OCI-LY7 (cell line): ENCODE data around the gene GALNT9. TPM values are rescaled to one million over a fixed set of nuclear protein-coding genes. Genes with fewer than 3 reads are reported as not detected.

Source experiments
- BruUV-seq: library from RNA; stranded (reverse); fragments of 400-500 nt; replicated peaks from 2 replicates; lab custom pipeline; 2021; lab: Mats Ljungman, UMichigan
- CTCF ChIA-PET: fragments of 300-600 bp; sonication (Branson Sonifier 250); formaldehyde crosslinking; loops from one replicate; lab custom pipeline; 2022; ENCODE audit warnings: antibody characterized with exemption; ENCODE audit not compliant: unreplicated experiment; lab: Charles Lee
- POLR2A ChIA-PET: fragments of 300-600 bp; sonication (Branson Sonifier 250); formaldehyde crosslinking; loops from one replicate; lab custom pipeline; 2022; ENCODE audit warnings: antibody characterized with exemption; lab: Charles Lee
- DNase-seq: peaks from one replicate; pipeline ENCODE4 v3.0.0-alpha.2; 2015; ENCODE audit warnings: low spot score
- H2AFZ ChIP-seq: fragments of 200-600 bp; sonication (generic), shearing (Covaris generic); 2 replicates; pipeline ENCODE4 v1.6.1; 2014; ENCODE audit warnings: mild to moderate bottlenecking, antibody characterized with exemption, low read length, moderate library complexity
- H3K27ac ChIP-seq: fragments of 200-600 bp; sonication (generic); 2 replicates; pipeline ENCODE4 v1.5.1; 2014; ENCODE audit warnings: mixed run types, low read depth, mild to moderate bottlenecking, moderate library complexity, low read length, inconsistent platforms; ENCODE audit not compliant: poor library complexity, severe bottlenecking
- H3K36me3 ChIP-seq: fragments of 200-600 bp; sonication (generic); 2 replicates; pipeline ENCODE4 v1.6.1; 2014; ENCODE audit warnings: mild to moderate bottlenecking, antibody characterized with exemption, low read length, moderate library complexity, mixed read lengths; ENCODE audit not compliant: insufficient read depth
- H3K4me1 ChIP-seq: fragments of 200-600 bp; sonication (generic); 2 replicates; pipeline ENCODE4 v1.5.1; 2014; ENCODE audit warnings: mild to moderate bottlenecking, low read length; ENCODE audit not compliant: insufficient read depth, poor library complexity, severe bottlenecking
- H3K4me2 ChIP-seq: fragments of 200-600 bp; sonication (generic); 2 replicates; pipeline ENCODE4 v1.6.1; 2014; ENCODE audit warnings: mild to moderate bottlenecking, low read length
- H3K4me3 ChIP-seq: fragments of 200-600 bp; sonication (generic); 2 replicates; pipeline ENCODE4 v1.5.1; 2014; ENCODE audit warnings: mild to moderate bottlenecking, low read depth, low read length; ENCODE audit not compliant: poor library complexity, severe bottlenecking
- H3K79me2 ChIP-seq: fragments of 200-600 bp; sonication (generic); 2 replicates; pipeline ENCODE4 v1.6.1; 2016; ENCODE audit warnings: low read depth, mild to moderate bottlenecking, low read length, moderate library complexity, mixed read lengths; ENCODE audit not compliant: insufficient read depth
- H3K9me2 ChIP-seq: fragments of 200-600 bp; sonication (generic); 2 replicates; pipeline ENCODE4 v1.6.1; 2016; ENCODE audit warnings: mild to moderate bottlenecking, low read length, mixed read lengths; ENCODE audit not compliant: insufficient read depth
- H3K9me3 ChIP-seq: fragments of 200-600 bp; sonication (generic); 2 replicates; pipeline ENCODE4 v1.6.1; 2014; ENCODE audit warnings: mild to moderate bottlenecking, mixed run types, low read length, mixed read lengths
- H4K20me1 ChIP-seq: fragments of 200-600 bp; sonication (generic); 2 replicates; pipeline ENCODE4 v1.6.1; 2014; ENCODE audit warnings: mild to moderate bottlenecking, antibody characterized with exemption, low read length, moderate library complexity, mixed read lengths; ENCODE audit not compliant: insufficient read depth
- CTCF ChIP-seq: fragments of 200-600 bp; sonication (generic); conservative IDR thresholded peaks from 2 replicates; pipeline ENCODE4 v1.5.1; 2014; ENCODE audit warnings: mild to moderate bottlenecking, antibody characterized with exemption, low read length, moderate library complexity, mixed read lengths
- EZH2phosphoT487 ChIP-seq: fragments of 200-600 bp; sonication (generic); IDR thresholded peaks from 2 replicates; pipeline ENCODE4 v1.6.1; 2018; ENCODE audit warnings: low read depth, borderline replicate concordance, mild to moderate bottlenecking, mixed run types, antibody characterized with exemption, low read length, moderate library complexity, mixed read lengths
- intact Hi-C: fragments of 100-400 bp; cut with micrococcal nuclease; formaldehyde crosslinking; loops from one replicate; pipeline ENCODE4 v1.10.0; 2022; ENCODE audit not compliant: unreplicated experiment
- total RNA-seq, 2 experiments: library from RNA; depleted of rRNA in 1 of 2; stranded (reverse); fragments of >200 nt in 1 of 2; shearing (Covaris generic) in 1 of 2; gene quantifications; 2 replicates each; pipeline ENCODE4 v1.2.3, GENCODE V29; 2014 to 2022

Gene GALNT9
- total RNA-seq, 2 experiments from 2014 or later = 0.28 TPM; not detected in 1

- H3K27ac ChIP-seq = no peak overlapping the region
Observed at GRCh38 chr12:132187646-132188450, 141.5 kb downstream of the GALNT9 start.

GRCh38 chr12:132186857-132187620, 142.3 kb downstream of the GALNT9 start:
- TF ChIP-seq EZH2phosphoT487 = no peak
- no peak for TF ChIP-seq CTCF
- H3K9me3 ChIP-seq = no peaks in the 10 kb centered on the region
- H3K79me2 ChIP-seq = no peaks in the 10 kb centered on the region
- CTCF ChIA-PET = interaction anchor here (0.6 kb wide), 1 partner anchor 123 kb away, joined by 3 read pairs; no protein-coding TSS in a partner anchor
- peak; percentile 23 for DNase-seq
- no peak overlapping the region for H3K27ac ChIP-seq
- intact Hi-C loops = no loop called here
- H4K20me1 ChIP-seq = no peaks in the 10 kb centered on the region
- POLR2A ChIA-PET = no interaction called here
- H3K4me3 ChIP-seq = no peak overlapping the region
- no peak overlapping the region for H2AFZ ChIP-seq
- H3K9me2 ChIP-seq = no peaks in the 10 kb centered on the region
- H3K4me2 ChIP-seq = no peak overlapping the region
- no peaks in the 10 kb centered on the region for H3K4me1 ChIP-seq
- no TSS peak for BruUV-seq
- H3K36me3 ChIP-seq = no peaks in the 10 kb centered on the region

More at GRCh38 chr12:132187646-132188450, 141.5 kb downstream of the GALNT9 start:
- POLR2A ChIA-PET = no interaction called here
- Histone ChIP-seq H3K4me2 (no peak overlapping the region), H2AFZ (no peak overlapping the region), H3K9me3 (no peaks in the 10 kb centered on the region), H3K4me3 (no peak overlapping the region), H3K36me3 (no peaks in the 10 kb centered on the region), H3K4me1 (no peaks in the 10 kb centered on the region), H3K9me2 (no peaks in the 10 kb centered on the region), H4K20me1 (no peaks in the 10 kb centered on the region), H3K79me2 (no peaks in the 10 kb centered on the region)
- TF ChIP-seq EZH2phosphoT487 = no peak
- TF ChIP-seq CTCF = no peak
- BruUV-seq = no TSS peak
- CTCF ChIA-PET = interaction anchor here (0.6 kb wide), 1 partner anchor 123 kb away, joined by 3 read pairs; no protein-coding TSS in a partner anchor
- intact Hi-C loops = no loop called here
- DNase-seq = no peak
